Tibial artery (tissue), 4 donors: ENCODE results near the gene TESK2.

Experiments used
- DNase-seq, 2 donors: peaks; one replicate each; pipeline ENCODE4 v3.0.0-alpha.2; 2019
- H3K27ac ChIP-seq, 2 donors: fragments of 200-600 bp; sonication (generic) in 1 of 2; 1 replicate in 1 of 2; 2 replicates in 1 of 2; pipeline ENCODE4 v1.5.1; 2018 to 2019; ENCODE audit warnings: mild to moderate bottlenecking in 1 of 2
- H3K27me3 ChIP-seq, 2 donors: fragments of 200-600 bp; sonication (generic) in 1 of 2; one replicate each; pipeline versions ENCODE4 v1.5.1 to v1.6.0; 2016 to 2019
- H3K36me3 ChIP-seq, 3 donors: fragments of 200-600 bp; sonication (generic) in 2 of 3; one replicate each; pipeline ENCODE4 v1.5.1; 2016 to 2019; ENCODE audit warnings: mild to moderate bottlenecking in 2 of 3
- H3K4me1 ChIP-seq, 4 donors: fragments of 200-600 bp; sonication (generic) in 2 of 4; 1 replicate in 3 of 4; 2 replicates in 1 of 4; pipeline ENCODE4 v1.5.1; 2016 to 2019
- H3K4me3 ChIP-seq, 2 donors: fragments of 200-600 bp; sonication (generic) in 1 of 2; 1 replicate in 1 of 2; 2 replicates in 1 of 2; pipeline ENCODE4 v1.5.1; 2018 to 2019; ENCODE audit warnings: mild to moderate bottlenecking in 2 of 2
- H3K9me3 ChIP-seq, 3 donors: fragments of 200-600 bp; sonication (generic) in 1 of 3; one replicate each; pipeline ENCODE4 v1.5.1; 2016 to 2019
- CTCF ChIP-seq, 2 experiments: fragments of 200-600 bp in 1 of 2; fragments of 450-650 bp in 1 of 2; IDR thresholded peaks; one replicate each; pipeline ENCODE4 v1.5.1; 2017 to 2019; ENCODE audit warnings: antibody characterized with exemption in 2 of 2, mild to moderate bottlenecking in 1 of 2, moderate library complexity in 1 of 2
- intact Hi-C: fragments of 100-400 bp; cut with DNase I; formaldehyde crosslinking; loops from one replicate; pipeline ENCODE4 v1.15.0; 2023; ENCODE audit warnings: low total_unique reads

The TESK2 gene

GRCh38 chr1:45442272-45442671 lies 48.7 kb downstream of the TESK2 start:
- Histone ChIP-seq H3K4me3 (no peak overlapping the region), H3K36me3 (no peaks in the 10 kb centered on the region), H3K27me3 (no peaks in the 10 kb centered on the region), H3K4me1 (peaks cover 0 to 5% (median 0%) of the 10 kb centered on the region in 4 donors), H3K27ac (no peak overlapping the region), H3K9me3 (no peaks in the 10 kb centered on the region)
- intact Hi-C loops, result no loop called here
- TF ChIP-seq CTCF (IDR thresholded peaks at IDR 0.05), result no peak
- no peak for DNase-seq

- intact Hi-C loops, result no loop called here
- no peak for TF ChIP-seq CTCF (IDR thresholded peaks at IDR 0.05)
- Histone ChIP-seq H3K27me3 (no peaks in the 10 kb centered on the region), H3K27ac (no peak overlapping the region), H3K36me3 (no peaks in the 10 kb centered on the region), H3K4me1 (no peaks in the 10 kb centered on the region), H3K9me3 (no peaks in the 10 kb centered on the region), H3K4me3 (no peak overlapping the region)
- DNase-seq, result no peak
Observed at GRCh38 chr1:45437323-45437722, 53.6 kb downstream of the TESK2 start.

GRCh38 chr1:45430490-45430889 lies 60.5 kb downstream of the TESK2 start:
- no peaks in the 10 kb centered on the region for H3K9me3 ChIP-seq
- no peaks in the 10 kb centered on the region for H3K36me3 ChIP-seq
- no peak overlapping the region for H3K4me3 ChIP-seq
- no peak for TF ChIP-seq CTCF (IDR thresholded peaks at IDR 0.05)
- no peaks in the 10 kb centered on the region for H3K27me3 ChIP-seq
- no peak for DNase-seq
- intact Hi-C loops, result no loop called here
- no peak overlapping the region for H3K27ac ChIP-seq
- peaks cover 0 to 7% (median 0%) of the 10 kb centered on the region in 4 donors for H3K4me1 ChIP-seq

GRCh38 chr1:45429561-45430159 lies 61.3 kb downstream of the TESK2 start:
- H3K9me3 ChIP-seq, result no peaks in the 10 kb centered on the region
- H3K27ac ChIP-seq, result no peak overlapping the region
- H3K4me1 ChIP-seq, result peaks cover 0 to 7% (median 0%) of the 10 kb centered on the region in 4 donors
- no peak for TF ChIP-seq CTCF (IDR thresholded peaks at IDR 0.05)
- DNase-seq, result no peak
- no peaks in the 10 kb centered on the region for H3K27me3 ChIP-seq
- no peak overlapping the region for H3K4me3 ChIP-seq
- intact Hi-C loops, result no loop called here
- H3K36me3 ChIP-seq, result no peaks in the 10 kb centered on the region

GRCh38 chr1:45423906-45424678 lies 66.9 kb downstream of the TESK2 start:
- no peak for DNase-seq
- Histone ChIP-seq H3K27me3 (no peaks in the 10 kb centered on the region), H3K27ac (no peak overlapping the region)

More at GRCh38 chr1:45423906-45424678, 66.9 kb downstream of the TESK2 start:
- Histone ChIP-seq H3K36me3 (peaks cover 0 to 12% (median 6%) of the 10 kb centered on the region in 3 donors), H3K4me1 (no peaks in the 10 kb centered on the region), H3K9me3 (peaks cover 0 to 4% (median 0%) of the 10 kb centered on the region in 3 donors), H3K4me3 (no peak overlapping the region)
- no peak for TF ChIP-seq CTCF (IDR thresholded peaks at IDR 0.05)
- intact Hi-C loops, result no loop called here
